GM12878 (cell line): Measurements from ENCODE around the gene PPP2R5C. TPM values are rescaled to one million over a fixed set of nuclear protein-coding genes. Genes with fewer than 3 reads are reported as not detected.

Experiments used
- ATAC-seq: fragments of 200-7000 bp; cut with Tn5 transposase; 3 replicates; pipeline ENCODE4 v1.9.1; 2020; ENCODE audit warnings: mild to moderate bottlenecking, moderate library complexity
- BruUV-seq: library from RNA; stranded (reverse); fragments of 400-500 nt; replicated peaks from 2 replicates; lab custom pipeline; 2021; lab: Mats Ljungman, UMichigan
- CTCF ChIA-PET: fragments of 300-600 bp; sonication (Branson Sonifier 250); formaldehyde crosslinking; extraction: SDS; loops from one replicate; lab custom pipeline; 2021; ENCODE audit warnings: inconsistent platforms; lab: Yijun Ruan, JAX
- POLR2A ChIA-PET: fragments of 350-600 bp; formaldehyde crosslinking; extraction: SDS; loops from one replicate; lab custom pipeline; 2021; ENCODE audit warnings: inconsistent platforms; lab: Charles Lee
- RAD21 ChIA-PET: fragments of 300-600 bp; sonication (Branson Sonifier 250); formaldehyde crosslinking; loops from one replicate; lab custom pipeline; 2023; ENCODE audit warnings: antibody characterized with exemption; ENCODE audit not compliant: unreplicated experiment; lab: Charles Lee
- SMC1A ChIA-PET: fragments of 300-600 bp; sonication (Branson Sonifier 250); formaldehyde crosslinking; loops from one replicate; lab custom pipeline; 2023; ENCODE audit not compliant: unreplicated experiment, uncharacterized antibody; lab: Charles Lee
- DNase-seq: peaks from one replicate; pipeline ENCODE4 v3.0.0-alpha.2; 2011; ENCODE audit warnings: low read depth, low spot score
- FAIRE-seq: peaks from 3 replicates; lab custom pipeline; 2011; peaks lifted over from hg19 to GRCh38; lab: Jason Lieb, UNC
- H2AFZ ChIP-seq: 2 replicates; pipeline ENCODE4 v1.6.0; 2011; ENCODE audit warnings: low read depth, low read length, control low read depth; ENCODE audit not compliant: control insufficient read depth
- H3K27ac ChIP-seq: 2 replicates; pipeline ENCODE4 v1.5.1; 2011; ENCODE audit warnings: control low read depth; ENCODE audit not compliant: control insufficient read depth, insufficient read depth
- H3K27me3 ChIP-seq, 2 experiments: replicated peaks in 1 of 2; 2 replicates each; pipeline versions ENCODE4 v1.6.0 to v1.6.1; 2011; ENCODE audit warnings: low read length in 1 of 2; ENCODE audit not compliant: control insufficient read depth in 2 of 2, insufficient read depth in 2 of 2
- H3K36me3 ChIP-seq, 2 experiments: 2 replicates each; pipeline ENCODE4 v1.5.1; 2011; ENCODE audit warnings: low read length in 1 of 2; ENCODE audit not compliant: control insufficient read depth in 2 of 2, insufficient read depth in 2 of 2
- H3K4me1 ChIP-seq: 2 replicates; pipeline ENCODE4 v1.6.1; 2011; ENCODE audit warnings: mild to moderate bottlenecking, low read length, moderate library complexity, mixed read lengths; ENCODE audit not compliant: control insufficient read depth, insufficient read depth
- H3K4me2 ChIP-seq: 2 replicates; pipeline ENCODE4 v1.6.0; 2011; ENCODE audit warnings: control low read depth; ENCODE audit not compliant: control insufficient read depth, insufficient read depth
- H3K4me3 ChIP-seq: fragments of 200-600 bp; sonication (generic); 2 replicates; pipeline ENCODE4 v1.5.1; 2016
- H3K79me2 ChIP-seq: 2 replicates; pipeline ENCODE4 v1.6.0; 2011; ENCODE audit warnings: low read length; ENCODE audit not compliant: control insufficient read depth, insufficient read depth
- H3K9ac ChIP-seq: 2 replicates; pipeline ENCODE4 v1.8.0; 2011; ENCODE audit warnings: low read length, control low read depth, mixed read lengths; ENCODE audit not compliant: control insufficient read depth, insufficient read depth
- H3K9me3 ChIP-seq: replicated peaks from 3 replicates; pipeline ENCODE4 v1.5.1; 2011; ENCODE audit warnings: mild to moderate bottlenecking, low read length; ENCODE audit not compliant: control insufficient read depth, insufficient read depth
- H4K20me1 ChIP-seq: 2 replicates; pipeline ENCODE4 v1.6.0; 2011; ENCODE audit not compliant: control insufficient read depth, insufficient read depth
- GABPA ChIP-seq: IDR thresholded peaks from 2 replicates; pipeline ENCODE4 v1.6.1; 2014; ENCODE audit warnings: antibody characterized with exemption, low read depth, mild to moderate bottlenecking, inconsistent platforms
- JUND ChIP-seq: IDR thresholded peaks from 2 replicates; pipeline ENCODE4 v1.6.1; 2012; ENCODE audit warnings: low read depth, mild to moderate bottlenecking, low read length, improper control_type of control experiment, moderate library complexity
- NR2C1 ChIP-seq: fragments of 450-650 bp; IDR thresholded peaks from 2 replicates; pipeline ENCODE4 v1.6.1; 2017; ENCODE audit warnings: antibody characterized with exemption, mild to moderate bottlenecking, moderate library complexity
- PAX5 ChIP-seq: IDR thresholded peaks from 2 replicates; pipeline ENCODE4 v1.6.1; 2011; ENCODE audit warnings: low read depth, low read length, borderline replicate concordance
- PML ChIP-seq: IDR thresholded peaks from 2 replicates; pipeline ENCODE4 v1.6.1; 2012; ENCODE audit warnings: low read length, inconsistent platforms
- RB1 ChIP-seq: fragments of 450-650 bp; formaldehyde crosslinking; IDR thresholded peaks from 2 replicates; pipeline ENCODE4 v1.6.1; 2017; ENCODE audit warnings: mild to moderate bottlenecking, borderline replicate concordance
- TARDBP ChIP-seq: IDR thresholded peaks from 2 replicates; pipeline ENCODE4 v1.6.1; 2016; ENCODE audit warnings: borderline replicate concordance
- TBL1XR1 ChIP-seq: IDR thresholded peaks from 2 replicates; pipeline ENCODE4 v1.6.1; 2012; ENCODE audit warnings: low read depth, low read length, improper control_type of control experiment
- ZNF24 ChIP-seq: fragments of 450-650 bp; IDR thresholded peaks from 2 replicates; pipeline ENCODE4 v1.6.1; 2017; ENCODE audit warnings: antibody characterized with exemption, mild to moderate bottlenecking
- ZNF622 ChIP-seq: fragments of 450-650 bp; IDR thresholded peaks from 2 replicates; pipeline ENCODE4 v1.6.1; 2017; ENCODE audit warnings: mild to moderate bottlenecking, inconsistent platforms
- WGBS: methylation state at CpG from one replicate; pipeline ENCODE4 v1.1.6; 2016; ENCODE audit warnings: low lambda C conversion rate; ENCODE audit not compliant: insufficient replicate concordance, insufficient coverage; ENCODE audit errors: missing lambda C conversion rate; 5-methylcytosine and 5-hydroxymethylcytosine counted together
- in situ Hi-C: fragments of 300-500 bp; cut with MboI; formaldehyde crosslinking; loops from 9 replicates; pipeline ENCODE4 v1.14.3; 2018; ENCODE audit warnings: mixed read lengths
- intact Hi-C: fragments of 100-400 bp; cut with micrococcal nuclease; formaldehyde crosslinking; loops from one replicate; pipeline ENCODE4 v1.14.2; 2022; ENCODE audit not compliant: unreplicated experiment
- polyA plus RNA-seq, 11 experiments: library from polyadenylated mRNA; depleted of rRNA in 4 of 11; unstranded in 6 of 11; stranded (reverse) in 5 of 11; fragments of >200 nt; fragmentation: Nextera tagmentation in 4 of 11; fragmentation: Illumina TruSeq in 1 of 11; extraction: Ambion mirVana in 4 of 11; extraction: Trizol in 1 of 11; gene quantifications; 1 replicate in 1 of 11; 2 replicates in 10 of 11; pipeline versions ENCODE4 v1.2.1 to v1.2.3, GENCODE V29; 2011 to 2016; ENCODE audit warnings: inconsistent platforms in 2 of 11, missing spikeins in 2 of 11, low read depth in 1 of 11
- total RNA-seq, 4 experiments: library from RNA; depleted of rRNA in 3 of 4; stranded (reverse); fragments of >200 nt in 3 of 4; fragmentation: Illumina TruSeq in 1 of 4; extraction: Trizol in 1 of 4; gene quantifications; 2 replicates each; pipeline versions ENCODE4 v1.2.1 to v1.2.3, GENCODE V29; 2013 to 2021
- TF ChIP-seq, protein P1 (sequence below): fragments of 150-350 bp; IDR thresholded peaks from 2 replicates; pipeline ENCODE4 v1.6.1; 2014; ENCODE audit warnings: mild to moderate bottlenecking, low read depth, low read length
- TF ChIP-seq, protein P2 (sequence below): IDR thresholded peaks from 2 replicates; pipeline ENCODE4 v1.6.1; 2011; ENCODE audit warnings: low read depth, low read length, improper control_type of control experiment, borderline replicate concordance
- TF ChIP-seq, protein P3 (sequence below): IDR thresholded peaks from 2 replicates; pipeline ENCODE4 v1.6.1; 2012; ENCODE audit warnings: low read length, inconsistent platforms

Gene PPP2R5C
- total and polyA plus RNA-seq, 10 of the 15 experiments (the other 5 are each of a cell fraction or from before 2014, with no cell fraction given): 106 to 199 (median 144) TPM

DNA sequence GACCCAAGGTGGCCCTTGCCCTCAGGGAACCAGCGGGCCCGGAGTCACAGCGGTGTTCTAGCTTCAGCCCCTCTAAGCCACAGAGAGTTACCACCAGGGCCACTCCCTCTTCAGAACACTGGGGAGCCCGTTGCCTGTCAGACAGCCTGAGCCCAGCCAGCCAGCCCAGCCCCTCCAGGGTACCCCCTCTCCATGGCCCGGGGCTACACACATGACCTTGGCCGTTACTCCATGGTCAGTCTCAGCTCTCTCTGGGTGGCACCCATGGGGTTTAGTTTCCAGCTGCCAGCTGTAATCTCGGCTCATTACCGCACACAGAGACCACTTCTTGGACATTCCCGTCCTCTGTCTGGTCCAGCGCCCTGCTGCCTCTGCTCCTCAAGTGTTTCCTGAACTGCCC lies 35.0 kb downstream of the PPP2R5C start:
- ChIA-PET CTCF (no interaction called here), POLR2A (no interaction called here), RAD21 (no interaction called here)
- H3K79me2 ChIP-seq: no peaks in the 10 kb centered on the region
- in situ Hi-C loops: no loop called here
- H3K4me1 ChIP-seq: peaks cover 4% of the 10 kb centered on the region
- no peaks in the 10 kb centered on the region for H3K36me3 ChIP-seq
- no peak for ATAC-seq
- no peak overlapping the region for H3K9ac ChIP-seq
- FAIRE-seq: no peak
- no peak overlapping the region for H3K4me3 ChIP-seq
- no peak overlapping the region for H3K4me2 ChIP-seq
- BruUV-seq: no TSS peak
- H3K9me3 ChIP-seq: peaks cover 4% of the 10 kb centered on the region; the same call in 2 of the 3 replicates
- no peak overlapping the region for H3K27ac ChIP-seq
- no peaks in the 10 kb centered on the region for H3K27me3 ChIP-seq
- WGBS: 74% methylated on average over 10 of the region's 10 CpGs
- intact Hi-C loops: no loop called here
- no peak for TF ChIP-seq RB1
- TF ChIP-seq, protein P1, sequence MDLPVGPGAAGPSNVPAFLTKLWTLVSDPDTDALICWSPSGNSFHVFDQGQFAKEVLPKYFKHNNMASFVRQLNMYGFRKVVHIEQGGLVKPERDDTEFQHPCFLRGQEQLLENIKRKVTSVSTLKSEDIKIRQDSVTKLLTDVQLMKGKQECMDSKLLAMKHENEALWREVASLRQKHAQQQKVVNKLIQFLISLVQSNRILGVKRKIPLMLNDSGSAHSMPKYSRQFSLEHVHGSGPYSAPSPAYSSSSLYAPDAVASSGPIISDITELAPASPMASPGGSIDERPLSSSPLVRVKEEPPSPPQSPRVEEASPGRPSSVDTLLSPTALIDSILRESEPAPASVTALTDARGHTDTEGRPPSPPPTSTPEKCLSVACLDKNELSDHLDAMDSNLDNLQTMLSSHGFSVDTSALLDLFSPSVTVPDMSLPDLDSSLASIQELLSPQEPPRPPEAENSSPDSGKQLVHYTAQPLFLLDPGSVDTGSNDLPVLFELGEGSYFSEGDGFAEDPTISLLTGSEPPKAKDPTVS: no peak
- TF ChIP-seq TBL1XR1: no peak
- TF ChIP-seq TARDBP: no peak
- no peak for TF ChIP-seq ZNF24
- no peak for TF ChIP-seq PML
- TF ChIP-seq, all 136 proteins: peak for 0
- Histone ChIP-seq H2AFZ (no peak overlapping the region), H4K20me1 (no peaks in the 10 kb centered on the region)
- SMC1A ChIA-PET: no interaction called here
- DNase-seq: no peak

DNA sequence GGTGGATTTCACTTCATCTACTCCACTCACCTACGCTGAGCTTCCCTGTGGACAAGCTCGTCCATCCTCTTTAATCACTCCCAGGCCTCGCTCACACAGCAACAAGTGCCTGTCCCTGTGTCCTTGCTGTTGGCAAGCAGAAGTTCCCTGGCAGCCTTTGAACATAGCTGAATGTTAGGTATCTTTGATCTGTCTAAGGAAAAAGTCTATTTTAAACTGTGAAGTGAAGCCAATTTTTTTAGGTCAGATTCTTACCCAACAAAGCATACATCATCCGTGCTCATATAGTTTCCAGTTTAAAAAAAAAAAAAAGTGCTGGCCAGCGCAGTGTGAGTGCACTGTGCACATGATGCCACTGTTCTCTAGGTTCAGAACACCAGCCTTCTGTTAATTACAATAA lies 36.3 kb downstream of the PPP2R5C start:
- H3K27me3 ChIP-seq: no peaks in the 10 kb centered on the region
- BruUV-seq: no TSS peak
- intact Hi-C loops: no loop called here
- ATAC-seq (no peak), DNase-seq (no peak), FAIRE-seq (no peak)
- H3K4me3 ChIP-seq: no peak overlapping the region
- in situ Hi-C loops: no loop called here
- no peak overlapping the region for H3K4me2 ChIP-seq
- 59% methylated on average over 5 of the region's 5 CpGs for WGBS
- CTCF ChIA-PET: no interaction called here
- SMC1A ChIA-PET: interaction anchor here (0.6 kb wide), 1 partner anchor 11 kb away, joined by 3 read pairs; no protein-coding TSS in a partner anchor
- RAD21 ChIA-PET: no interaction called here
- no peaks in the 10 kb centered on the region for H3K36me3 ChIP-seq
- H3K4me1 ChIP-seq: no peaks in the 10 kb centered on the region
- no peak overlapping the region for H3K27ac ChIP-seq
- H3K79me2 ChIP-seq: no peaks in the 10 kb centered on the region
- no peak overlapping the region for H3K9ac ChIP-seq
- no peak overlapping the region for H2AFZ ChIP-seq
- no peaks in the 10 kb centered on the region for H4K20me1 ChIP-seq
- POLR2A ChIA-PET: interaction anchor here (1.1 kb wide), 1 partner anchor 12 kb away, joined by 3 read pairs; no protein-coding TSS in a partner anchor
- peaks cover 4% of the 10 kb centered on the region; the same call in 2 of the 3 replicates for H3K9me3 ChIP-seq
- TF ChIP-seq, protein P2, sequence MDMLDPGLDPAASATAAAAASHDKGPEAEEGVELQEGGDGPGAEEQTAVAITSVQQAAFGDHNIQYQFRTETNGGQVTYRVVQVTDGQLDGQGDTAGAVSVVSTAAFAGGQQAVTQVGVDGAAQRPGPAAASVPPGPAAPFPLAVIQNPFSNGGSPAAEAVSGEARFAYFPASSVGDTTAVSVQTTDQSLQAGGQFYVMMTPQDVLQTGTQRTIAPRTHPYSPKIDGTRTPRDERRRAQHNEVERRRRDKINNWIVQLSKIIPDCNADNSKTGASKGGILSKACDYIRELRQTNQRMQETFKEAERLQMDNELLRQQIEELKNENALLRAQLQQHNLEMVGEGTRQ: no peak
- TF ChIP-seq ZNF622: no peak
- no peak for TF ChIP-seq NR2C1
- TF ChIP-seq JUND: no peak
- TF ChIP-seq, protein P1: no peak
- TF ChIP-seq, protein P3, sequence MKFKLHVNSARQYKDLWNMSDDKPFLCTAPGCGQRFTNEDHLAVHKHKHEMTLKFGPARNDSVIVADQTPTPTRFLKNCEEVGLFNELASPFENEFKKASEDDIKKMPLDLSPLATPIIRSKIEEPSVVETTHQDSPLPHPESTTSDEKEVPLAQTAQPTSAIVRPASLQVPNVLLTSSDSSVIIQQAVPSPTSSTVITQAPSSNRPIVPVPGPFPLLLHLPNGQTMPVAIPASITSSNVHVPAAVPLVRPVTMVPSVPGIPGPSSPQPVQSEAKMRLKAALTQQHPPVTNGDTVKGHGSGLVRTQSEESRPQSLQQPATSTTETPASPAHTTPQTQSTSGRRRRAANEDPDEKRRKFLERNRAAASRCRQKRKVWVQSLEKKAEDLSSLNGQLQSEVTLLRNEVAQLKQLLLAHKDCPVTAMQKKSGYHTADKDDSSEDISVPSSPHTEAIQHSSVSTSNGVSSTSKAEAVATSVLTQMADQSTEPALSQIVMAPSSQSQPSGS: no peak
- no peak for TF ChIP-seq PAX5
- no peak for TF ChIP-seq GABPA
